GM23338 (cell line): ENCODE data around the gene AQP3. TPM values are rescaled to one million over a fixed set of nuclear protein-coding genes. Genes with fewer than 3 reads are reported as not detected.

Experiments
- ATAC-seq: fragments of 200-7000 bp; cut with Tn5 transposase; 3 replicates; pipeline ENCODE4 v1.9.1; 2020
- DNase-seq: peaks from one replicate; pipeline ENCODE4 v3.0.0-alpha.2; 2015; ENCODE audit warnings: low spot score
- H2AFZ ChIP-seq: fragments of 200-600 bp; sonication (generic); 2 replicates; pipeline ENCODE4 v1.8.0; 2016; ENCODE audit warnings: antibody characterized with exemption, mild to moderate bottlenecking, moderate library complexity
- H3F3A ChIP-seq: fragments of 200-600 bp; sonication (generic); replicated peaks from 2 replicates; pipeline ENCODE4 v1.8.0; 2017; ENCODE audit warnings: antibody characterized with exemption, mixed run types, low read depth
- H3K27ac ChIP-seq: fragments of 200-600 bp; sonication (generic); 2 replicates; pipeline ENCODE4 v1.6.1; 2016; ENCODE audit warnings: low read depth
- H3K27me3 ChIP-seq: fragments of 200-600 bp; sonication (generic); 2 replicates; pipeline ENCODE4 v1.8.0; 2016; ENCODE audit warnings: mild to moderate bottlenecking, mixed run types, moderate library complexity; ENCODE audit not compliant: insufficient read depth
- H3K36me3 ChIP-seq: fragments of 200-600 bp; sonication (generic); 2 replicates; pipeline ENCODE4 v1.8.0; 2016; ENCODE audit warnings: mild to moderate bottlenecking; ENCODE audit not compliant: insufficient read depth
- H3K4me1 ChIP-seq: fragments of 200-600 bp; sonication (generic); 2 replicates; pipeline ENCODE4 v1.8.0; 2016; ENCODE audit warnings: mild to moderate bottlenecking, moderate library complexity; ENCODE audit not compliant: insufficient read depth
- H3K4me2 ChIP-seq: fragments of 200-600 bp; sonication (generic); 2 replicates; pipeline ENCODE4 v1.7.1; 2017; ENCODE audit warnings: mixed run types
- H3K4me3 ChIP-seq: fragments of 200-600 bp; sonication (generic); 2 replicates; pipeline ENCODE4 v1.6.1; 2016; ENCODE audit warnings: mixed run types
- H3K79me2 ChIP-seq: fragments of 200-600 bp; sonication (generic); replicated peaks from 2 replicates; pipeline ENCODE4 v1.8.0; 2017; ENCODE audit warnings: mild to moderate bottlenecking; ENCODE audit not compliant: insufficient read depth
- H3K9me2 ChIP-seq: fragments of 200-600 bp; sonication (generic); 2 replicates; pipeline ENCODE4 v1.8.0; 2017; ENCODE audit not compliant: insufficient read depth
- H4K20me1 ChIP-seq: fragments of 200-600 bp; sonication (generic); replicated peaks from 2 replicates; pipeline ENCODE4 v1.8.0; 2017; ENCODE audit warnings: mild to moderate bottlenecking; ENCODE audit not compliant: insufficient read depth
- H3K27ac Mint-ChIP-seq: 2 replicates; pipeline ENCODE4 v1.8.0; 2020; ENCODE audit warnings: inconsistent platforms, mild to moderate bottlenecking, moderate library complexity, mixed read lengths
- H3K27me3 Mint-ChIP-seq: 3 replicates; pipeline ENCODE4 v1.8.0; 2022; ENCODE audit warnings: low read depth, mild to moderate bottlenecking, moderate library complexity, mixed read lengths, inconsistent platforms; ENCODE audit not compliant: insufficient read depth, poor library complexity
- H3K36me3 Mint-ChIP-seq: 3 replicates; pipeline ENCODE4 v1.8.0; 2021; ENCODE audit warnings: low read depth, mild to moderate bottlenecking, inconsistent platforms, moderate library complexity, mixed read lengths
- H3K4me1 Mint-ChIP-seq: 3 replicates; pipeline ENCODE4 v1.8.0; 2020; ENCODE audit warnings: mild to moderate bottlenecking, inconsistent platforms, mixed read lengths
- H3K4me3 Mint-ChIP-seq: 3 replicates; pipeline ENCODE4 v1.8.0; 2021; ENCODE audit warnings: moderate library complexity, mild to moderate bottlenecking, inconsistent platforms, mixed read lengths
- H3K9me3 Mint-ChIP-seq: 3 replicates; pipeline ENCODE4 v1.8.0; 2020; ENCODE audit warnings: moderate library complexity, mild to moderate bottlenecking, inconsistent platforms, mixed read lengths
- JUNB ChIP-seq: IDR thresholded peaks from one replicate; pipeline ENCODE4 v1.6.1; 2016; ENCODE audit warnings: antibody characterized with exemption; ENCODE audit not compliant: unreplicated experiment
- POLR2AphosphoS5 ChIP-seq: IDR thresholded peaks from 2 replicates; pipeline ENCODE4 v1.6.1; 2016; ENCODE audit warnings: antibody characterized with exemption, low read depth
- REST ChIP-seq: IDR thresholded peaks from one replicate; pipeline ENCODE4 v1.6.1; 2018; ENCODE audit warnings: antibody characterized with exemption; ENCODE audit not compliant: unreplicated experiment
- ZNF331 ChIP-seq: fragments of 250-450 bp; sonication (Bioruptor Pico); IDR thresholded peaks from 2 replicates; pipeline ENCODE4 v1.5.0; 2020; ENCODE audit warnings: low read depth, mild to moderate bottlenecking, moderate library complexity
- polyA plus RNA-seq: library from polyadenylated mRNA; unstranded; fragments of >200 nt; fragmentation: Nextera tagmentation; extraction: Ambion mirVana; gene quantifications from 2 replicates; pipeline ENCODE4 v1.2.1, GENCODE V29; 2016
- total RNA-seq: library from RNA; depleted of rRNA; stranded (reverse); fragments of >200 nt; shearing (Covaris generic); gene quantifications from 2 replicates; pipeline ENCODE4 v1.2.3, GENCODE V29; 2014
- TF ChIP-seq, protein P1 (sequence below): IDR thresholded peaks from 2 replicates; pipeline ENCODE4 v1.6.1; 2016; ENCODE audit warnings: antibody characterized with exemption
- TF ChIP-seq, protein P2 (sequence below): fragments of 250-450 bp; sonication (Bioruptor Pico); IDR thresholded peaks from 2 replicates; pipeline ENCODE4 v1.5.0; 2020; ENCODE audit warnings: mild to moderate bottlenecking, moderate library complexity

The AQP3 gene
- total and polyA plus RNA-seq, 2 experiments from 2014 or later: 1.4 to 3.5 TPM

- TF ChIP-seq REST: no peak
- TF ChIP-seq, protein P1, sequence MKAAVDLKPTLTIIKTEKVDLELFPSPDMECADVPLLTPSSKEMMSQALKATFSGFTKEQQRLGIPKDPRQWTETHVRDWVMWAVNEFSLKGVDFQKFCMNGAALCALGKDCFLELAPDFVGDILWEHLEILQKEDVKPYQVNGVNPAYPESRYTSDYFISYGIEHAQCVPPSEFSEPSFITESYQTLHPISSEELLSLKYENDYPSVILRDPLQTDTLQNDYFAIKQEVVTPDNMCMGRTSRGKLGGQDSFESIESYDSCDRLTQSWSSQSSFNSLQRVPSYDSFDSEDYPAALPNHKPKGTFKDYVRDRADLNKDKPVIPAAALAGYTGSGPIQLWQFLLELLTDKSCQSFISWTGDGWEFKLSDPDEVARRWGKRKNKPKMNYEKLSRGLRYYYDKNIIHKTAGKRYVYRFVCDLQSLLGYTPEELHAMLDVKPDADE: no peak
Measured at GRCh38 chr9:33434317-33435105, 12.9 kb downstream of the AQP3 start (continued).

- Histone ChIP-seq H2AFZ (no peak overlapping the region), H3K27me3 (no peaks in the 10 kb centered on the region), H4K20me1 (no peaks in the 10 kb centered on the region), H3K36me3 (no peaks in the 10 kb centered on the region; the same call in 1 of the 2 replicates), H3K79me2 (no peaks in the 10 kb centered on the region), H3F3A (no peaks in the 10 kb centered on the region), H3K4me1 (peaks cover 3% of the 10 kb centered on the region; the same call in 1 of the 2 replicates), H3K27ac (no peak overlapping the region), H3K4me3 (no peak overlapping the region), H3K9me2 (no peaks in the 10 kb centered on the region), H3K4me2 (no peak overlapping the region)
- no peak for TF ChIP-seq REST
- TF ChIP-seq POLR2AphosphoS5: no peak
- no peak for TF ChIP-seq ZNF331 (CRISPR knock-in tag)
- TF ChIP-seq, protein P2, sequence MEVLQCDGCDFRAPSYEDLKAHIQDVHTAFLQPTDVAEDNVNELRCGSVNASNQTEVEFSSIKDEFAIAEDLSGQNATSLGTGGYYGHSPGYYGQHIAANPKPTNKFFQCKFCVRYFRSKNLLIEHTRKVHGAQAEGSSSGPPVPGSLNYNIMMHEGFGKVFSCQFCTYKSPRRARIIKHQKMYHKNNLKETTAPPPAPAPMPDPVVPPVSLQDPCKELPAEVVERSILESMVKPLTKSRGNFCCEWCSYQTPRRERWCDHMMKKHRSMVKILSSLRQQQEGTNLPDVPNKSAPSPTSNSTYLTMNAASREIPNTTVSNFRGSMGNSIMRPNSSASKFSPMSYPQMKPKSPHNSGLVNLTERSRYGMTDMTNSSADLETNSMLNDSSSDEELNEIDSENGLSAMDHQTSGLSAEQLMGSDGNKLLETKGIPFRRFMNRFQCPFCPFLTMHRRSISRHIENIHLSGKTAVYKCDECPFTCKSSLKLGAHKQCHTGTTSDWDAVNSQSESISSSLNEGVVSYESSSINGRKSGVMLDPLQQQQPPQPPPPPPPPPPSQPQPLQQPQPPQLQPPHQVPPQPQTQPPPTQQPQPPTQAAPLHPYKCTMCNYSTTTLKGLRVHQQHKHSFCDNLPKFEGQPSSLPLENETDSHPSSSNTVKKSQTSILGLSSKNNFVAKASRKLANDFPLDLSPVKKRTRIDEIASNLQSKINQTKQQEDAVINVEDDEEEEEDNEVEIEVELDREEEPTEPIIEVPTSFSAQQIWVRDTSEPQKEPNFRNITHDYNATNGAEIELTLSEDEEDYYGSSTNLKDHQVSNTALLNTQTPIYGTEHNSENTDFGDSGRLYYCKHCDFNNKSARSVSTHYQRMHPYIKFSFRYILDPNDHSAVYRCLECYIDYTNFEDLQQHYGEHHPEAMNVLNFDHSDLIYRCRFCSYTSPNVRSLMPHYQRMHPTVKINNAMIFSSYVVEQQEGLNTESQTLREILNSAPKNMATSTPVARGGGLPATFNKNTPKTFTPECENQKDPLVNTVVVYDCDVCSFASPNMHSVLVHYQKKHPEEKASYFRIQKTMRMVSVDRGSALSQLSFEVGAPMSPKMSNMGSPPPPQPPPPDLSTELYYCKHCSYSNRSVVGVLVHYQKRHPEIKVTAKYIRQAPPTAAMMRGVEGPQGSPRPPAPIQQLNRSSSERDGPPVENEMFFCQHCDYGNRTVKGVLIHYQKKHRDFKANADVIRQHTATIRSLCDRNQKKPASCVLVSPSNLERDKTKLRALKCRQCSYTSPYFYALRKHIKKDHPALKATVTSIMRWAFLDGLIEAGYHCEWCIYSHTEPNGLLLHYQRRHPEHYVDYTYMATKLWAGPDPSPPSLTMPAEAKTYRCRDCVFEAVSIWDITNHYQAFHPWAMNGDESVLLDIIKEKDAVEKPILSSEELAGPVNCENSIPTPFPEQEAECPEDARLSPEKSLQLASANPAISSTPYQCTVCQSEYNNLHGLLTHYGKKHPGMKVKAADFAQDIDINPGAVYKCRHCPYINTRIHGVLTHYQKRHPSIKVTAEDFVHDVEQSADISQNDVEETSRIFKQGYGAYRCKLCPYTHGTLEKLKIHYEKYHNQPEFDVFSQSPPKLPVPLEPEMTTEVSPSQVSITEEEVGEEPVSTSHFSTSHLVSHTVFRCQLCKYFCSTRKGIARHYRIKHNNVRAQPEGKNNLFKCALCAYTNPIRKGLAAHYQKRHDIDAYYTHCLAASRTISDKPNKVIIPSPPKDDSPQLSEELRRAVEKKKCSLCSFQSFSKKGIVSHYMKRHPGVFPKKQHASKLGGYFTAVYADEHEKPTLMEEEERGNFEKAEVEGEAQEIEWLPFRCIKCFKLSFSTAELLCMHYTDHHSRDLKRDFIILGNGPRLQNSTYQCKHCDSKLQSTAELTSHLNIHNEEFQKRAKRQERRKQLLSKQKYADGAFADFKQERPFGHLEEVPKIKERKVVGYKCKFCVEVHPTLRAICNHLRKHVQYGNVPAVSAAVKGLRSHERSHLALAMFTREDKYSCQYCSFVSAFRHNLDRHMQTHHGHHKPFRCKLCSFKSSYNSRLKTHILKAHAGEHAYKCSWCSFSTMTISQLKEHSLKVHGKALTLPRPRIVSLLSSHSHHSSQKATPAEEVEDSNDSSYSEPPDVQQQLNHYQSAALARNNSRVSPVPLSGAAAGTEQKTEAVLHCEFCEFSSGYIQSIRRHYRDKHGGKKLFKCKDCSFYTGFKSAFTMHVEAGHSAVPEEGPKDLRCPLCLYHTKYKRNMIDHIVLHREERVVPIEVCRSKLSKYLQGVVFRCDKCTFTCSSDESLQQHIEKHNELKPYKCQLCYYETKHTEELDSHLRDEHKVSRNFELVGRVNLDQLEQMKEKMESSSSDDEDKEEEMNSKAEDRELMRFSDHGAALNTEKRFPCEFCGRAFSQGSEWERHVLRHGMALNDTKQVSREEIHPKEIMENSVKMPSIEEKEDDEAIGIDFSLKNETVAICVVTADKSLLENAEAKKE (CRISPR knock-in tag): no peak
- TF ChIP-seq JUNB: no peak
- H3K4me3 Mint-ChIP-seq: no peak overlapping the region
- DNase-seq (no peak), ATAC-seq (no peak)
- H3K4me1 Mint-ChIP-seq: peaks cover 2% of the 10 kb centered on the region; the same call in 1 of the 3 replicates
- no peaks in the 10 kb centered on the region for H3K9me3 Mint-ChIP-seq
- H3K27ac Mint-ChIP-seq: no peak overlapping the region
- peaks cover 12% of the 10 kb centered on the region for H3K27me3 Mint-ChIP-seq
- H3K36me3 Mint-ChIP-seq: no peaks in the 10 kb centered on the region
Measured at GRCh38 chr9:33433871-33434270, 13.5 kb downstream of the AQP3 start.
